NCI-H187 treated with DMSO at 0.1 percent for 48 hours (cell line): ENCODE data around the gene EFL1.
"Not testable (repeated sequence)": the region's sequence is repeated elsewhere in the genome, so short reads cannot be mapped to it uniquely, and the experiment has no call there.

Experiments
- DNase-seq: peaks from one replicate; lab custom pipeline; 2025; lab: John Stamatoyannopoulos, UW

Gene EFL1

DNA sequence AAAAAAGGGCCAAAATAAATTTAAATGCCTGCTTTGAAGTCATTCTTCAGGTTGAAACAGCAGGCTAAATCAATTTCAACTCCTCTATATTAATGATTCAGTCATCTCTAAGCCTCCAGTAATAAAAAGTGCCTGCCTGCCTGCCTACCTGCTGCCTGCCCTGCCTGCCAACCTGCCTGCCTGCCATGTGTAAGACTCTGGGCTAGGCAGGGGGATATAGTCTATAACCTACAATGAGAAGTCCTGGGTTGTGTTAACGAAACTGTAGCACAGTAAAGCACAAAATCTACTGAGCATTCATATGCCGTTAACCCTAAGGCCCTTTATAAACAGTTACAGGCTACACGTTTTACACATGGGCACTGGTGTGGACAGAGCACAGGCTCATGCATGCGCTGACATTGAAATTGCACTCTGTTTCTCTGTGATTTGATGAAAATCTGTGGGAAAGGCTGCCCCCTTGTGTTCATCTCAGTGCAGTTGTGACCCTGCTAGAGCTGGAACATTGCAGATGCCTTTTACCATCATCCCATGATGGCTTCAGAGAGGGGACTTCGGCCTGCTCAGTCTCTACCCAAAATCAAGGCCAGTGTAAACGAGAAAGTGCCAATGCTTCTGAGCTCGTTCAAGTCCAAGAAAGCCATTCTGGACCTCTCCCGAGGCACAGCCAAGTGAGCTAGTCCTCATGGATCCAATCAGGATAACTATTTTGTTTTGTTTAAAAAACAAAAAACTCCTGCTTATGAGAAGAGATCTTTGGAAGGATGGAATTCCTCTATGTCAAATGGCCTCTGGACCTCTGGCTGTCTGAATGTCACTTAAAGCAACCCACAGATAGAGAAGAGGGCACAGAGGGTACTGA, 64.6 kb downstream of the EFL1 start:
- DNase-seq = no peak

DNA sequence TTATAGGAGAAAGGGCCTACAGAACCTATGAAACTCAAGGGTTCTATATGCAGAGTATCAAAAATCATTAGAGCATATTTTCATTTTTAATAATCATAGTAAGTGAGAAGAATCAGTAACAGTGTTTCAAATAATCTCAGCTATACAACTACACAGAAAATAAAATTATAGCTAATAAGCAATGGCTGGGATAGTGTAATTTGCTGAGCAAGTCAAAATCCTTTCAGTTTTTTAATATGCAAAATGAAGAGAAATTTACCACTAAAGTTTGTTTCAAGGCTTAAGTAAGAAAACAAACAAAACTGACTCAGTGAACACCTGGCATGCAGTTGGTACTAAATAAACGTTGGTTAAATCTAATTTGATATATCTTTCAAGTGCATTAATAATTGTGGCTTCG, 66.2 kb downstream of the EFL1 start:
- no peak for DNase-seq

DNA sequence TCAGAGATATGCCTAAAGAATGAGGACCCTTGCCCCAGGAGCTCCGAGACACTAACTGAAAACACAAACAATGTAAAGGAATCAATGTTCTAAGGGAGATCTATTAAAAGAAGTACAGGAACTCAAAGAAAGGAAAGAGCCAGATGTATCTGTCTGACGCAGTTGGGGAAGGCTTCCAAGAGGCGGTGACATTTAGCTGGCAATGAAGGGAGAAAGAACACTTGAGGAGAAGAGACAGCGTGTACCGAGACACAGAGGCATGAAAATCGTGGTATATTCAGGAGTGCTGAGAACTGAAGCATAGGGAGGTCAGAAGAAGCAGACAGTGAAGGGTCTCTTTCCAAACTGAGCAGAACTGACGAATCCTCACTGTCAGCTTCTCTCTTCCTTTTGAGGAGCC, 66.7 kb downstream of the EFL1 start:
- not testable (repeated sequence) for DNase-seq

DNA sequence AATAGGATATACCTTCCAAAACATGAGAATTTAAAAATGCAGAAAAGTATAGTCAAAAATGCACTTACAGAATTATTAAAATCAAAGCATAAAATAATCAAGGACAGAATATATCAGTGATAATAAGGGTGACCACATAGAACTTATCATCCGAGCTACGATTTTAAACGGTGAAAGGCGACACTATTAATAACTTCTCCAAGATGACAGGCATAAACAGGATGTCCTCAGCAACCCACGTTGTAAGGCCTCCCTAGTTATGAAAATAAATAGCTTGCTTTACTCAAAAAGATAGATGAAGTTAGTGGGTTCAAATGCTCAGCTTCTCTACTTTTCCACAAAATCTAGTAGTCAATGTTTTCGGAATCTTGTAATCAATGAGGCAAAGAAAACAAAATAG, 68.0 kb downstream of the EFL1 start:
- DNase-seq = not testable (repeated sequence)

DNA sequence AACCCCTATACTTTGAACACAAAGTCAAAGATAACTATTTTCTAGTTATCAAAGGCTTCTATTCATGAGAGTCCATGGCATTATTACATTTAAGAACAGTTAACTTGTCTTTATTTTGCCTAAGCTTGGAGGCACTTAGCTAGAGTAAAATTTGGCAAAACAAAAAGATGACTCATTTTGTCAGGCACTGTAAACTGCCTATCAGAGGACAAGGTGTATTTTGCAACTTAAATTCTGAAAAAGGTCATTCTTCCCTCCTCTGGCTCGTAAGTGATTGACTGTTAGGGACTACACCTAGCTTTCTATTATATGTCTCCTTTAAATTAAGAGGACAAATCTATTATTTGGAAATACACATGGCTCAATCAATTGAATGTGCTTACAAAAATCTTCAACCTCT, 69.1 kb downstream of the EFL1 start:
- not testable (repeated sequence) for DNase-seq

DNA sequence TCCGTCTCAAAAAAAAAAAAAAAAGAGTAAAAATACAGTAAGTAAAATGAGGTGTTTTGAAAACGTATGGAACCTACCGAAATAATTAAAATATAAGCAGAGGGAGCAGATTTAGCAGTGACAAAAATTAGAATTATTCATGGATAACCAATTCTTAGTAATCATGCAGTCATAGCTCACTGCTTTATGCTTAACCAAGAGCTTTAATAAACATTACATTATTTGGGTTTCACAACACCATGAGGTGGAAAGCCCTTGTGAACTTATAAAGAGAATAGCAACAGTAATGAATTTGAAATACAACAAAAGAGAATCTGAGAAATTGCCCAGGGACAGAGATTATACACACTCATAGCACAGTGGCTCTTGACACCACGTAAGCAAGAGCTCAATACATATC, 70.1 kb downstream of the EFL1 start:
- not testable (repeated sequence) for DNase-seq

DNA sequence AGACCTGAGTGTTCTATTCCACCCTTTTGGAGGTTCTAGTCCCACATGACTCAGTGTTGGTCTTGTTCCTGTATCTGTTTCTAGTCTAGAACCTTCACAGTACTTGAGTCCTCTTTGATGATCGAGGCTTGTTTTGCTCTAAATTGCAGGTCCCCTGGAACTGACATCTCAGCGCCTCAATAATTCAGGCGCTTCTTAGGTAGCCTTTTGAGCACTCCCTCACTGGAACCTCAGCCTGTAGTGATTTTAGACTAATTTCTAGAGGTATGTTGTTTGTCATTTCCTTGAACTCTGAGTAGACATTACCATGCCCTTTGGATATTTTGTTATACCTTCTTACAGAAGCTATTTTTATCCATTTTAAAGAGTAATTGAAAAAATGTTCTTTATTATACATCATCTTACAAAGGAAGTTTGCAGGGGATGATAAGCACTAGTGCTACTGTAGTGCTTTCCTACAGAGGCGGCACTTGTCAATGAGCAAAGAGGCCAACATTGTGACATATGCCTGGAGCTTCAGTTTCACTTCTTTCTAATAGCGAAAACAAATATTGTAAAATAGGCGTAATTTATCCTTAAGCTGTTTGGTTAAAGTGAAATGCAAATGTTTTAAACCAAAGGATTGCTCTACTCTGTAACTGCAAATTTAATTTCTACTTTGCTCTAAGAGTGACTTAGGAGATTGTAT, 75.7 kb downstream of the EFL1 start:
- no peak for DNase-seq

DNA sequence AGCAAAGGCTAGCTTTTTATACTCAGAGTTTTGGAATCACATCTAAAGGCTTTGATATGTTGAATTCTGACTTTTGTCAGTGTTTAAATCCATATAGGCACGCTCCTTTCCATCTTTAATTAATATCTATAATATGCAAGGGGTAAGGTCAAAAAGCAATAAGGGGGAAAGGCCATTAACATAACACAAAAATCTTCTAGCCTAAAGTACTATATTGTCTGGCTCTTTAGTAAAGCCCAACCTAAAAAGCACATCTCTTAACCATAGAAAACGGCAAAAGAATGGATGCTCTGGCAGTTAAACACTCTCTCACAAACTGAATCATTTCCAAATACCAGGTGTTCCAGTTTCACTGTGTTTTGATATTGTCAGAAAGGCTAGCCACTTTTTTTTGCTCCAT, 76.4 kb downstream of the EFL1 start:
- DNase-seq = no peak

DNA sequence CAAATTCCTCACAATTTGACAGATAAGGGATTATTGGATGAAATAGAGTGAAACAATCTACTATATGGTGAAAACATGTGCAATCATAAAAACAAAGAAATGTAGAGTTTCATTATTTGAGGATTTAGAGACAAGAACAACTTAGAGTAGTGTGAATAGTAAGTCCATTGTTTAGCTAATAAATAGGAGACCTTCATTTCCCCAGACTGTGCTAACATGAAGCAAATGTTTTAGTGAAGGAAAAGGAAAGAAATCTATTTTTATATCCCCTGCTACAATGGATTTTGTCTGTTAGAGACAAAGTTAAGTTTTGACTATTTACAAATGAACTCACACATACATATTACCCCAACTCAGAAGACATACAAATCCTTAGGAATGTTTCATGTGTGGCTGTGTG, 77.8 kb downstream of the EFL1 start:
- no peak for DNase-seq

DNA sequence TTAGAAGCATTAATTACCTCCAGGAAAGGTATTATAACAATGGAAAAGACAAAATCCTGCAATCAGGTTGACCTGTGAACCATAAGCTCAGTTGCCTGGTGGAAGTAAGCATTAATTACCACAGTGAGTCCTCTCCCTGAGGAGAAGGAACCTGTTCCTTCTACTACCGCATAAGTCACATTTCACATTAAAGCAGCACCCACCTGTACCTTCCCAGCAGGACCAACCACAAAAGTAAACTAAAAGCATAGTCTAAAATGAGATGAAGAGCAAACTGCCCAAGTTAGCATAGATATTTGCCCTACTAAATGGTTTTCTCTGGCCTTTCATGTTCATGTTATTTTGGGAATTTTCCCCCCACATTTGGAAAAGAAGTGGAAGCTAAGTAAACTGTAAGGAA, 78.2 kb downstream of the EFL1 start:
- no peak for DNase-seq

DNA sequence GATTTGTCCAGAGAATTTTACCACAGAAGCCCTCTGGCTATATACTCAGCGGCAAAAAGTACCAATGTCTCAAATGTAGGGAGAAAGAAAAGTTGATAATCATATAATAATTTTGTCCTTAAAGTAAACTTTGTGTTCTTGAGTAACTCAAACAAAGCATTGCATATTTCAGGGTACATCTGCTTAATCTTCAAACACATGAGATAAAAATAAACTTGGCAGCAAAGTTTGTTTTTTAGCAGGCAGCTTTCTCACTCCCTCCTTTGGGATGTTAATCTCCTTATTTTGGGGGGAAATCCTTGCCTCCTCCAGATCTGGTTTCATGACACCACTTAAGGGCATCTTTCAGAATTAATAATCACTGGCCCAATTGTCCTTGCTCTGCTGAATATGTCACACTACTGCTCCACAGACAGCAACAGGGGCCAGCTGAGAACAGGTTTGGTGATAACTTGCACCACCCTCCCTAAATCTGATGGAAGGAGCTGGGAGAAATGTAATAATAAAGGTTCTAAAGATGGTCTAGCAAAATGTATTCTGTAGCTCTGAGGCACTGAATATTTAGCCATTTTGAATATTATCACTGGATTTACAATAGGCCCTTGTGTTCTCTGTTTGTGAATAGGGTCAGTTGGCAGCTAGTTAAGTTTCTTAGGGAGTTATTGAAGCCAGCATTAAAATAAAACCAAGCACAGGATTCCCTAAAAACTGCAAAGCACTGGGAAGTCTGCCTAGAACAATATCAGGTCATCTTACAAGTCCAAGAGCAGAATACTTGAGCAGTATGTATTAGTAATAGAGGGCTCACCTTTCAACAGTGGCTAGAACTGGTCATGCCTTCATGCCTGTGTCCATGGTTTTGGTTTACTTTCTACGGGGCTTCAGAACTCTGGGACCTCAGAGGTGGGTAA, 79.2 kb downstream of the EFL1 start:
- DNase-seq = no peak

DNA sequence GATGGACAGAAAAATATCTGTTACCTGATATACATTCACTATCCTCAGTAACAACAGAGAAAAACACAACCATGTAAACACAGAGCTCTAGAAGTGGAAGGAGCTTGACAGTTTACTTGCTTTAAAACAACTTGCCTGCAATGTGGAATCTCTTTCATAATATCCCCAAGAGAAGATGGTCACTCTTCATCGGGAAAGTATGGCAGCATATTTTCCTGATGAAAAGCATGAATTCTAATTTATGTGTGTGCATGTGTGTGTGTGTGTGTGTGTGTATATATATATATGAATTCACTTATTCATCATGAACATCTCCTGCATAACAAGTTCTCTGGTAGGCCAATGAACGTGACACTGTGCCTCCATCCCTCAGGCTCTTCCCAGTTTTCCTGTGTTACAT, 81.2 kb downstream of the EFL1 start:
- DNase-seq = no peak

DNA sequence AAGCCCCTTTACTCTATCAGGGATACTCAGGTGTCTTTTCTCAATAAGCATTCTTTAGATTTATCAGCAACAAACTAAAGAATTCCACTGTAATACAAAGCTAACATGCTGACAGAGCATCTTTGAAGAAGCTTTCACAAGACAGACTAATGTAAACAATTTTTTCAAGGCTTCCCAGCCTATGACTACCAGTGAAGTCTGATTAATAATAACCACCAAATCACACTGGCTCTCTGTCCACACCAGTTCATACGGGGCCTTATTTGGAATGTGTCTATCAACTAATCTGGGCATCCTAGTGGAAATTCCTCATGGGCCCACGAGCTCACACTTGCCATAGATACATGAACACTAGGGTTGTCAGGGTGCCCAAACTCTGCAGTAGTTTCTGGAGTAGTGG, 84.5 kb downstream of the EFL1 start:
- DNase-seq = no peak

DNA sequence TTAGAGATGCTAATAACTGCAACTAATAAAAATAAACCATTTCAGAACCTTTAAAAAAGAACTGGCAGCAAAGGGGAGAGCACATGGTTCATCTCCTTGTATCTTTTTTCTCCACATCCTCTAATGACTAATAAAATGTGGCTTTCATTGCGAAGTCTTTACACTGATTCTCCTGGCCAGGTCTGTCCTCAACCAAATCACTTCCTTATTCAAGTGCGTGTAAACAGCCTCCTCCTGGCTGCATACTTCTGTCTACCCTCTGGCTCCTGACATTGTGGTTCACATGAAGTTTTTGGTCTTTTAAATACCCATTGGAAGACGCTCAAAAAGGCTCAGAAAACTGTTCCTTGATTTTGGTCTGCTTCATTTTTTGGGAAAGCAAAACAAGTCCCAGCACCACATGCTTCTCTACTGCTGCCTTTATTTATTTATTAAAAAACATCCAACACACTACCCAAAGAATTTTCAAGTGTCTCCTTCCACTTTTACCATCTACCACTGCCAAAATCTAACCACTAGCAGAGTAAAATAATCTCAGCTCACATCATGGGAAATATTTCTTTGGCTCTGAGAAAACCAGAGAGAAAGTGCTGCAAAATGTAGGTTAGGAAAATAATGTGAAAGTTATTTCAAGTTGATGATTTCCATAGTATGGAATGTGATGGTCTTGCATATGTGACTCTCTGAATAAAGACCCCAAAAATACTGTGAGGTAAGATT, 85.1 kb downstream of the EFL1 start:
- DNase-seq = no peak

DNA sequence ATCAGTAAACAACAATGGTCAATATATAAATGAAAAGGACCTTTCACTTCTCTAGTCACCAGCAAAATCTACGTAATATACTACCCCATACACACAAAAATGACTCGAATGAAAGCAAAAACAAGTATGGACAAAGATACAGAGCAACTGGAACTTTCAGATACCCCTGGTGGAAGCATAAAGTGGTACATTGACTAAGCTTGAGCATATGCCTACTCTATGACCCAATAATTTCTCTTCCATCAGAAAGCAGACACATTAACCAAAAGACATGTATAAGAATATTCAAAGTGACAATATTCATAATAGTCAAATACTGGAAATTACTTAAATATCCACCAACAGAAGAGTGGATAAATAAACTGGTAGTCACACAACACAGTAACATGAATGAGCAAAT, 86.0 kb downstream of the EFL1 start:
- no peak for DNase-seq

DNA sequence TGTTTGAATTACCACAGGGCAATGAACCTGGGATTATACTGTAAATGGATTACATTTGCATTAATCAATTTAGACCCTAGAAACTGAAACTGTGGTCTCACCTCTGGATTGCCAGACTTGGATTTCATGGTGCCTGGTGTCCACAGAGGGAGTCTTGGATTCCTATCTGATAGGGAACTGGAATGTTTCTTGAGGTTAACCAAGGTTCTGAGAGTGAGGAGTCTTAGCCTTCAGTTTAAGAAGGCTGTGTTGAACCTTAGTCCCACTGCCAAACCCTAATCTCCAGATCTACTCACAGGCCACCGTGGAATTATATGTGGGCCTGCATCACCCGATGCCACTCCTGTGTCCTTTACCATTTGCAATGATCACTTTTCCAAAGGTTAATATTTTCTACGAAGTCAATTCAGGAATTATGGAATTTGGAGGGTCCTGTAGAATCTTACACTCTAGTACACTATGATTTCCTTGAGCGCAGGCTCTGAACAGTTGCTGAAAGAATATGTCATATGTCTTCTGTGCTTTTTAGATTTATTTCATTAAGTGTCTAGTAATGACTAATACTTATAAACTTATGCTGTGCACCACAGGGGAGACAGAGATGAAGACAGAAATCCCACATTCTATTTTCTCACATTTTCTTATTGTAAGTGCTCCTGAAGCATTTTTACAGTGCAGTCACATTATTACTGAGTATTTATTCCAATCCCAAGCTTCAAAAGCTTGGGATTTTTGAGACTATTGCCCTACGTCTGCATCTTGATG, 87.9 kb downstream of the EFL1 start:
- no peak for DNase-seq

DNA sequence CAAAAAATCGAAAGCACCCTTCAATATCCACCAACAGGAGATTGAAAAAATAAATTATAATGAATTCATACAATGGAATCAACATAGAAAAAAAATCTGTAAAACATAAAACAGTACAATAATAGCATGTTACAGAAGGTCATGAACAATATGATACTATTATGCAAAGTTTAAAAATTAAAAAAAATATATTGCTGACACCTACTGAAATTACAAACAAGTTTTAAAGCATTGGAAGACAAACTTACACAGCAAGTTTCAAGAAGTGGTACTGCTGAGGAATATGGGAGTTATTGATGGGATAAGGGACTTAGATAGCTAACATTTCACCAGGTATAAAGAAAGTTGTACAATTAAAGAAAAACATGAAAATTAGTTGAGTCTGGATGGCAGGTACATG, 89.4 kb downstream of the EFL1 start:
- DNase-seq = no peak

DNA sequence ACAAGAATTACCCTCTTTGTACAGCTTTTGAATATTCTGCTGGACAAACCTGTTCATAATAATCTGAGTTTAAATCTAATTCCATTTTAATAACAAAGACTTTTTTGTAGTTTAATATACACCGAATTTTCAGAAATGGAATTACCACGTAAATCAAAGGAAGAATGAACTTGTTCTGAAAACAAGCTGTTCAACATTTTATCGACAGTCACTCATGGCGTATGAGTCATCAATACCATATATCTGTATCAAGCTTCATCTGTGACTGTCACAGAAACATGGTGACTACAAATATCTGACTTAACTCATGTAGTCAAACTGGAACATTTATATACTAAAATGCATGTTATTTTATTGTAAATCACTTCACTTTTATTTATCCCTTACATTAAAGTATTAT, 90.0 kb downstream of the EFL1 start:
- no peak for DNase-seq

DNA sequence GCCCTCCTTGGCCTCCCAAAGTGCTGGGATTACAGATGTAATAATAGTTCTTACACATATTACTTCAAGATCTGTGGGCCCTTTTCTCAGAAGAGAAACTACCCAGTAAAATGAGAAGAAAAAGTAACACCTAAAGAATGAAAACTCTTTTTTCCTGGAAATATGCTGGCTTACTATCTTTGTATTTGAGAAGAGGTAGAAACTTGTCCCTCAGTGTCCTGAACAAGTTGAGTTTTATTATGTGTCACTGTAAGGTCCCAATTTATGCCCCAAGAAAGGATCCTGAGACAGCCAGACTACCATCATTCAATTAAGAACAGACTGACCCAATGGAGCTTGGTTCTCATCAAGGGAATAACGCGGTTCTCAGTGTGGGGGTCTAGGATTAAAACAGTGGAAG, 93.8 kb downstream of the EFL1 start:
- DNase-seq = no peak

DNA sequence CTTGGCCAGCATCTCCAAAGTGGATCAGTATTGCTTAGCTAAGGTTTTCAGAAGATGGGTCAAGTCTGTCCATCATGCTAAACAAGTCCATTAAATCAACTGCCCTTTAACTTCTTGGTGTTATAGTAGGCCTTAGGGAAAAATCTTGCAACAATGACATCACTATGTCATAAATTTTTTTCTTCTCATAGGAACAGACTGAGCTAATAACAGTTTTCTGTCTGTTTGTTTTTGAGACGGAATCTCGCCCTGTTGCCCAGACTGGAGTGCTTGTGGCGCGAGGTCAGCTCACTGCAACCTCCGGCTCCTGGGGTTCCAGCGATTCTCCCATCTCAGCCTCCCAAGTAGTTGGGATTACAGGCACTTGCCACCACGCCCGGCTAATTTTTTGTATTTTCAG, 94.2 kb downstream of the EFL1 start:
- no peak for DNase-seq

DNA sequence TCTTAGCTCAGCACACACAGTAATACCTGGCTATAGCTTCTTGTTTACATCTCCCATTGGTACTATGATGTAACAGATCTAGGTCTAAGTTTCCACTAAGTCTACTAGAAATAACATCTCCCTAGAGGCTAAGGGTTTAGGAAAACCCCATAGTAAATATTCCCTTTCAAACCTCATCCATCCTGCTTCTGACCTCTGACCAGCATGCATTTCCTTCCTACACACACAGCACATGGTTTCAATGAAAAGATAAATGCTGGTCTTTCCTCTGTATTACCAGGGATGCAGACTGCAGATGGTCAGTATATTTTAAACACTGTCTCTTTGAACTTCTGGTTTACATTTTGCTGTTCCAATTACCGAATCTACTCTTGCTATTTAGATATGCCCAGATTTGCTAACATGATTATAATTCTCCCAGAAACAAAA, 96.6 kb downstream of the EFL1 start:
- no peak for DNase-seq
